ENCODE measurements around the gene PNPLA5. TPM values are rescaled to one million over a fixed set of nuclear protein-coding genes. Genes with fewer than 3 reads are reported as not detected.

The PNPLA5 gene, protein sequence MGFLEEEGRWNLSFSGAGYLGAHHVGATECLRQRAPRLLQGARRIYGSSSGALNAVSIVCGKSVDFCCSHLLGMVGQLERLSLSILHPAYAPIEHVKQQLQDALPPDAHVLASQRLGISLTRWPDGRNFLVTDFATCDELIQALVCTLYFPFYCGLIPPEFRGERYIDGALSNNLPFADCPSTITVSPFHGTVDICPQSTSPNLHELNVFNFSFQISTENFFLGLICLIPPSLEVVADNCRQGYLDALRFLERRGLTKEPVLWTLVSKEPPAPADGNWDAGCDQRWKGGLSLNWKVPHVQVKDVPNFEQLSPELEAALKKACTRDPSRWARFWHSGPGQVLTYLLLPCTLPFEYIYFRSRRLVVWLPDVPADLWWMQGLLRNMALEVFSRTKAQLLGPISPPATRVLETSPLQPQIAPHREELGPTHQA
- 0.06 TPM in 1 of 5 replicates, not detected in the others for total RNA-seq (2022; extraction: Qiagen RNA extraction; ENCODE audit: low read depth)

DNA sequence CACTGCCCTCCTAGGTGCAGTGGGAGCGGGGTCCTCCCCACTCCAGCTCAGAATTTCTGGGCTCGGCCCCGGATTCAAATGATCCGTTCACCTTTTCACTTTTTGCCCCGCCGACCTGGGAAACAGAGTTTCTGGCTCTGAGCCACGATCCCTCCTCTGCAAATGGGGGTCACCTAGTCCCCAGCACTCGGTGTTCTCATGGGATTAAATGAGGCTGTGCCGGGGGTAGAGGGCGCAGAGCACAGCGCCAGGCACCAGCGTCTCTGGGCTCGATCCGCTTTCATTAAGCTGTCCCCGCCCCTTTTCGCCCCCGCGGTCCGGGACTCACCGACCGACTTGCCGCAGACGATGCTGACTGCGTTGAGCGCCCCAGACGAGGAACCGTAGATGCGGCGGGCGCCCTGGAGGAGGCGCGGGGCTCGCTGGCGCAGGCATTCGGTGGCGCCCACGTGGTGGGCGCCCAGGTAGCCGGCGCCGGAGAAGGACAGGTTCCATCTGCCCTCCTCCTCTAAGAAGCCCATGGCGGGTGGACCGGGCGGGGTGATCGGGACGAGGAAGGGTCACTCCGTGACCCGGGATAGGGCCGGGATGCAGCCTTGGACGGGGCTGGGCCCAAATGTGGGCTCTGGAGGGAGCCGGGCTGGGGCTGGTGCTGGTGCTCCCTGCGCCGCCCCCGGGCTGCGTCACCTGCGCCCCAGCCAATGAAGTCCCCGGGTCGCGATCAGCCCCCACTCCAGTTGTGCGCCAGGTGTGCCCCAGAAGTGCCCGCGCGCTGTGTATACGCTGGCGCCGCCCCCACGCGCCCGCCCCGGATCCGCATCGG, at the start of gene PNPLA5:
PNPLA5 (minus strand) TSS at position 654 of the 823 bp plus-strand sequence; CDS start at position 521, 133 bp downstream.

DNA sequence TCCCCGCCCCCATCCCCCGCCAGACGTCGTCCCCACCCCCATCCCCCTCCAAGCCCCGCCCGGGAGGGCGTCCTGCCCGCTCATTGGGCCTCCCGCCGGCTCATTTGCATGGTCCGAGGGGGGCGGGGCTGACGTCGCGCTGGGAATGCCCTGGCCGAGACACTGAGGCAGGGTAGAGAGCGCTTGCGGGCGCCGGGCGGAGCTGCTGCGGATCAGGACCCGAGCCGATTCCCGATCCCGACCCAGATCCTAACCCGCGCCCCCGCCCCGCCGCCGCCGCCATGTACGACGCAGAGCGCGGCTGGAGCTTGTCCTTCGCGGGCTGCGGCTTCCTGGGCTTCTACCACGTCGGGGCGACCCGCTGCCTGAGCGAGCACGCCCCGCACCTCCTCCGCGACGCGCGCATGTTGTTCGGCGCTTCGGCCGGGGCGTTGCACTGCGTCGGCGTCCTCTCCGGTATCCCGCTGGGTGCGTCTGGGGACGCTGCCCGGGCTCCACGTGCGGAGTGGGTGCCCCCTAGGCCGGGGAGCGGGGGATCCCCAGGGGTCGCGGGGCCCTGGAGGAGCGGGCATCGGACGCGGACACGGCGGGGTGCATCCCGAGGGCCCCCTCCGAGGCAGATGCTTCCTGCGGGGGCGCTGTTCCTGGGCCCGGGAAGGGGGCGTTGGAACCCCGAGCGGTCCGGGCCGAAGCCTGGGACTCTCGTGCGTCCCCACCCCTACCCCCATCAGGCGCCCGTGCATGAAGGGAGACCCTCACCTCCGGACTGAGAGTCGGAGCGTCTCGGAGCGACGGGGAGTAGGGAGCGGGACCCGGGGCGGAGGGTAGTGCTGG, 32.0 kb upstream of the PNPLA5 start, which contains the start of gene PNPLA3:
PNPLA3 (plus strand) TSS at position 175 of the 834 bp plus-strand sequence; CDS start at position 282, 107 bp downstream.

DNA sequence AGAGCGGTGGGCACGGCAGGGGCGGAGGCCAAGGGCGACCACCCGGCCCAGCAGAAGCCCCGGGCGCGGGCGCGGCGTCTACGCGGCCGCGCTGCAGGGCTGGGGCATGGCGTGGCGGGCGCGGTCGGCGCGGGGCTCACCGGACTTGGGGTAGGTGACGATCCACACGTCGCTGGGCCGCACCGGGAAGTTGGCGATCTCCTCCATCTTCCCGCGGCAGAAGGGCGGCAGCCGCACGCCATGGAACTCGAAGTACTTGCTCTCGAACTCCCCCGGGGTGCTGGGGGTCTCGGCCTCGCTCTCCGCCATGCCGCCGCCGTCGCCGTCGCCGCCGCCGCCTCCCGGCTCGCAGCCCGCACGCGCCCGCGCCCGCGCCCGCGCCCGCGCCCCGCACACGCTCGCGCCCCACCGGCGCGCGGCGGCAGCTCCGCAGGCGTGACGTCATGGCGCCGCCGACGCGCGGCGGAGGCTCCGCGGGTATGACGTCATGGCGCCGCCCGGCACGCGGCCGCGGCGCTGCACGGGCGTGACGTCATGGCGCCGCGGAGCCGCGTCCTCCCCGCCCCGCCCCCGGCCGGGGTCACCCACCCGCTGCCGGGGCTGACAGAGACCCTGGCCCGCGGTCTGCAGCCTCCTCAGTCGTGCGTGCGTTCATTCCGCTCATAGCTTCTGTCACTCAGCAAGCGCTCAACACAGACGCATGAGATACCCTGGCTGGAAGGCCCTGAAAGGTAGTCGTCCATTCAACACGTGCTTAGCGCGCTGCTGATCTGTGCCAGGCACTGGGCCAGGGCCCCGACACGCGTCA, 29.5 kb downstream of the PNPLA5 start, which contains the start of gene SULT4A1:
SULT4A1 (minus strand) TSS at position 440 of the 808 bp plus-strand sequence; CDS start at position 309, 131 bp downstream.

Other genes with a start within 250 kb of the PNPLA5 start
- 0.34 to 0.97 TPM (median 0.41 TPM) in 5 replicates for gene EFCAB6, start 79.7 kb downstream of the PNPLA5 start, total RNA-seq (2022; extraction: Qiagen RNA extraction; ENCODE audit: low read depth)
- not detected in 5 replicates for gene SULT4A1, start 29.5 kb downstream of the PNPLA5 start, total RNA-seq (2022; extraction: Qiagen RNA extraction; ENCODE audit: low read depth)
- gene PNPLA3, start 31.8 kb upstream of the PNPLA5 start, total RNA-seq (2022; extraction: Qiagen RNA extraction; ENCODE audit: low read depth): 0.69 to 1.2 TPM (median 1.0 TPM) in 5 replicates
- 44.7 to 48.7 TPM (median 46.8 TPM) in 5 replicates for gene SAMM50, start 63.4 kb upstream of the PNPLA5 start, total RNA-seq (2022; extraction: Qiagen RNA extraction; ENCODE audit: low read depth)
- gene PARVB, start 132.3 kb upstream of the PNPLA5 start, total RNA-seq (2022; extraction: Qiagen RNA extraction; ENCODE audit: low read depth): 35.1 to 41.8 TPM (median 39.3 TPM) in 5 replicates

Data from A549 treated with CpdA at 1 μM for 4 hours (cell line).